Chondrocyte (in vitro differentiated cells): ENCODE results near the gene ENTPD1. TPM values are rescaled to one million over a fixed set of nuclear protein-coding genes. Genes with fewer than 3 reads are reported as not detected.
"Not testable (repeated sequence)": the region's sequence is repeated elsewhere in the genome, so short reads cannot be mapped to it uniquely, and the experiment has no call there.

Experiments
- DNase-seq: peaks from one replicate; pipeline ENCODE4 v3.0.0; 2021; ENCODE audit warnings: mixed read lengths, low spot score
- H3K27ac Mint-ChIP-seq: one replicate; pipeline ENCODE4 v1.8.0; 2021; ENCODE audit warnings: mild to moderate bottlenecking, moderate library complexity, mixed read lengths; ENCODE audit not compliant: unreplicated experiment
- H3K27me3 Mint-ChIP-seq: 2 replicates; pipeline ENCODE4 v1.8.0; 2021; ENCODE audit warnings: low read depth, mixed read lengths
- H3K36me3 Mint-ChIP-seq: 2 replicates; pipeline ENCODE4 v1.8.0; 2021; ENCODE audit warnings: low read depth, mixed read lengths
- H3K4me1 Mint-ChIP-seq: 2 replicates; pipeline ENCODE4 v1.8.0; 2021; ENCODE audit warnings: low read depth, mild to moderate bottlenecking, mixed read lengths
- H3K4me3 Mint-ChIP-seq: one replicate; pipeline ENCODE4 v1.8.0; 2021; ENCODE audit warnings: mild to moderate bottlenecking, moderate library complexity, mixed read lengths; ENCODE audit not compliant: unreplicated experiment
- H3K9me3 Mint-ChIP-seq: 2 replicates; pipeline ENCODE4 v1.8.0; 2021; ENCODE audit warnings: low read depth, mixed read lengths
- total RNA-seq: library from RNA; stranded (reverse); gene quantifications from 3 replicates; pipeline ENCODE4 v1.2.1, GENCODE V29; 2021
- TF ChIP-seq, protein P1 (sequence below): fragments of 200-600 bp; sonication (generic); IDR thresholded peaks from 2 replicates; pipeline ENCODE4 v1.5.0; 2021; ENCODE audit warnings: antibody characterized with exemption, mild to moderate bottlenecking, moderate library complexity

ENTPD1 gene
- total RNA-seq, 1 donor from 2014 or later: 5.2 TPM

DNA sequence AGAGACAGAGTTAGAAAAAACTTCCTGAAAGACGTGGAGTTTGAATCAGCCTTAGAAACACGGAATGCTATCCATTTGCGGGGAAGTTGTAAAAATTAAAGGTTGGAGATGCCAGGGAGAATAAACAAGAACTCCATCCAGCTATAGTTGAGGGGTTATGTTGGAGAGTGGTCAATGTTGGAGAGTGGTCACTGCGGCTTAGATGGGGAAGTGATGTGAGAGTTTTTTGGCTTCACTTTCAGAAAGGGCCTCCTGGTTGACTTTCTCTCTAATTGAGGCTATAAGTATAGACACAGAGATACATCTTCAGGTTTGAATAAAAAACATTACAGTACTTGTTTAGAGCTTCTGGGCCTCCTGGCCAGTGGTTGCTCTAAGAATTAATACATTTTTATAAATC lies 152.5 kb downstream of the ENTPD1 start:
- Mint-ChIP-seq H3K9me3 (no peaks in the 10 kb centered on the region), H3K4me3 (no peak overlapping the region), H3K27me3 (peaks cover 16% of the 10 kb centered on the region), H3K4me1 (peaks cover 16% of the 10 kb centered on the region), H3K27ac (no peak overlapping the region), H3K36me3 (peaks cover 1% of the 10 kb centered on the region)
- no peak for DNase-seq
- TF ChIP-seq, protein P1, sequence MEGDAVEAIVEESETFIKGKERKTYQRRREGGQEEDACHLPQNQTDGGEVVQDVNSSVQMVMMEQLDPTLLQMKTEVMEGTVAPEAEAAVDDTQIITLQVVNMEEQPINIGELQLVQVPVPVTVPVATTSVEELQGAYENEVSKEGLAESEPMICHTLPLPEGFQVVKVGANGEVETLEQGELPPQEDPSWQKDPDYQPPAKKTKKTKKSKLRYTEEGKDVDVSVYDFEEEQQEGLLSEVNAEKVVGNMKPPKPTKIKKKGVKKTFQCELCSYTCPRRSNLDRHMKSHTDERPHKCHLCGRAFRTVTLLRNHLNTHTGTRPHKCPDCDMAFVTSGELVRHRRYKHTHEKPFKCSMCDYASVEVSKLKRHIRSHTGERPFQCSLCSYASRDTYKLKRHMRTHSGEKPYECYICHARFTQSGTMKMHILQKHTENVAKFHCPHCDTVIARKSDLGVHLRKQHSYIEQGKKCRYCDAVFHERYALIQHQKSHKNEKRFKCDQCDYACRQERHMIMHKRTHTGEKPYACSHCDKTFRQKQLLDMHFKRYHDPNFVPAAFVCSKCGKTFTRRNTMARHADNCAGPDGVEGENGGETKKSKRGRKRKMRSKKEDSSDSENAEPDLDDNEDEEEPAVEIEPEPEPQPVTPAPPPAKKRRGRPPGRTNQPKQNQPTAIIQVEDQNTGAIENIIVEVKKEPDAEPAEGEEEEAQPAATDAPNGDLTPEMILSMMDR: no peak

DNA sequence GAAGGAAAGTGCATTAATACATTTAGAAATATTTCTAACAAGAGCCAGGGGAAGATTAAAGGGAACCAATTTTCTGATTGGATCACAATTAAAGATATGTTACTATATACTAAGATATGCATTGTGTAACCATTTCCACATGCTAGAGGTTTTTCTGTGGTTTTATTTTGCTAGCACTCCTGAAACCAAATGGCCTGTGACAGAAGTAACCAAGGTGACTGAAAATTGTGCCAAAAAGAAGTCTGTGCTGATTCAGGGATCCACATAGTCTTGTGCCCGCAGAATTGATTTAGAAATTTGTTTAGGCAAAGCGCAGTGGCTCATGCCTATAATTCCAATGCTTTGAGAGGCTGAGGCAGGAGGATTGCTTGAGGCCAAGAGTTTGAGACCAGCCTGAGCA lies 153.6 kb downstream of the ENTPD1 start:
- Mint-ChIP-seq H3K9me3 (no peaks in the 10 kb centered on the region), H3K4me3 (no peak overlapping the region), H3K27me3 (peaks cover 27% of the 10 kb centered on the region), H3K36me3 (peaks cover 1% of the 10 kb centered on the region), H3K4me1 (peaks cover 16% of the 10 kb centered on the region), H3K27ac (no peak overlapping the region)
- no peak for DNase-seq
- TF ChIP-seq, protein P1: no peak

DNA sequence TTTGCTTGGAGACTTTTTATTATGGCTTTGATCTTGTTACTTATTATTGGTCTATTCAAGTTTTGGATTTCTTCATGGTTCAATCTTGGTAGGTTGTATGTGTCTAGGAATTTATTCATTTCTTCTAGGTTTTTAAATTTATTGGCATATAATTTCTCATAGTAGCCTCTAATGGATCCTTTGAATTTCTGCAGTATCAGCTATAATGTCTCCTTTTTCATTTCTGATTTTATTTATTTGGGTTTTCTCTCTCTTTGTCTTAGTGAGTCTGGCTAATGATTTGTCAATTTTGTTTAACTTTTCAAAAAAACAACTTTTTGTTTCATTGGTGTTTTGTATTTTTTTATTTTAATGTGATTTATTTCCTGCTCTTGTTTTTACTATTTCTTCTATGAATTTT lies 160.1 kb downstream of the ENTPD1 start:
- not testable (repeated sequence) for H3K36me3 Mint-ChIP-seq, H3K27ac Mint-ChIP-seq, DNase-seq, H3K9me3 Mint-ChIP-seq, H3K4me1 Mint-ChIP-seq, H3K4me3 Mint-ChIP-seq
- peaks cover 52% of the 10 kb centered on the region for H3K27me3 Mint-ChIP-seq

Other genes with a start within 250 kb of the ENTPD1 start
- gene SORBS1, start 194.8 kb upstream of the ENTPD1 start, total RNA-seq: 5.0 to 7.0 TPM (median 5.6 TPM) in 3 replicates
- gene ALDH18A1, start 99.5 kb upstream of the ENTPD1 start, total RNA-seq: 132 to 200 TPM (median 134 TPM) in 3 replicates
- gene TCTN3, start 62.2 kb upstream of the ENTPD1 start, total RNA-seq: 32.7 to 54.6 TPM (median 35.8 TPM) in 3 replicates
- 0.30 to 0.54 TPM (median 0.51 TPM) in 3 replicates for gene CC2D2B, start 151.8 kb downstream of the ENTPD1 start, total RNA-seq